NCI-H2196 treated with DMSO at 0.1 percent for 48 hours (cell line): ENCODE results near the gene IFTAP.
A peak's percentile ranks its signal among the peaks of the same experiment; 100 is the strongest.
"Not testable (repeated sequence)": the region's sequence is repeated elsewhere in the genome, so short reads cannot be mapped to it uniquely, and the experiment has no call there.

Experiments used
- DNase-seq: peaks from one replicate; lab custom pipeline; 2025; ENCODE audit not compliant: unreplicated experiment; lab: John Stamatoyannopoulos, UW

IFTAP gene, protein sequence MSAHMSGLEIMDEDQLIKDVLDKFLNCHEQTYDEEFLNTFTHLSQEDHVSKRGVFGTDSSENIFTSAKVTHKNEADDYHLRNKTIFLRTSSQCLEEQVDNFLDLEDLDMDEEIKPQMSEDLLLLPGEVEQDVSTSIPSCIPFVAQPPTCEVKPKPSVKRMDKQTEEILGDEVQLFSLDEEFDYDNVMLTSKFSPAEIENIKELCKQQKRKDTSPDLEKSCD

DNA sequence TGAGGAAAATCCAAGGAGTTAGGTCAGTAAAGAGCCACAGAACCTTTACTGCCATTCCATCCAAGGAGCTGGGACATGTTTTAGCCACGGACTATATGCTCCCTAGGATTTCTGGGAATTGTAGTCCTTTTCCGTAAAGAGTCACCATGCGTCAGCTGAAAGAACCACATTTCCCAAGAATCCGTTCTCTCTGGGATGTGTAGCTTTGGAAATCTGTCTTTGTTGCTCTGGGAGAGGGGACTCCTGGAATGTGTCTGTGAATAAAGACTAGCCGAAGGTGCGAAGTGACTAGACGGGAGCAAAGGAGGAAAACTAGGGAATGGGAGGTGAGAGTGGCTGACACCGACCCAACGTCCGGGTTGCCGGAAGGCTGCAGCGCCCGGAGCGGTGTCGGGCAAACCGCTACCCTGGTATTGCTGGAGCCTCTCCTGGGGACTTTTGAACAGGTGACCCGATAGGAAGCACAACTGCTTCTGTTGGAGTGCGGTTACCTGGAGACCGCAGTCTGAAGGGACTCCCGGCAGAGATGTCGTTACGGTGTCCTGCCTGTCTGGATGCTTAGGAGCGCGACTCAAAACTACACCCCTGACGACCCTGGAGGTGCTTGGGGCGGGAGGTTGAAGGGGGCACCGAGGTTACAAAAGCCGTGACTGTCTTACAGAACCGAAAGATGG, at the start of gene IFTAP:
Gene IFTAP, plus strand, starts transcription at position 187 of the 674 bp plus-strand sequence. CDS start 15,602 bp downstream, outside the sequence.
- DNase-seq: peak; percentile 79

DNA sequence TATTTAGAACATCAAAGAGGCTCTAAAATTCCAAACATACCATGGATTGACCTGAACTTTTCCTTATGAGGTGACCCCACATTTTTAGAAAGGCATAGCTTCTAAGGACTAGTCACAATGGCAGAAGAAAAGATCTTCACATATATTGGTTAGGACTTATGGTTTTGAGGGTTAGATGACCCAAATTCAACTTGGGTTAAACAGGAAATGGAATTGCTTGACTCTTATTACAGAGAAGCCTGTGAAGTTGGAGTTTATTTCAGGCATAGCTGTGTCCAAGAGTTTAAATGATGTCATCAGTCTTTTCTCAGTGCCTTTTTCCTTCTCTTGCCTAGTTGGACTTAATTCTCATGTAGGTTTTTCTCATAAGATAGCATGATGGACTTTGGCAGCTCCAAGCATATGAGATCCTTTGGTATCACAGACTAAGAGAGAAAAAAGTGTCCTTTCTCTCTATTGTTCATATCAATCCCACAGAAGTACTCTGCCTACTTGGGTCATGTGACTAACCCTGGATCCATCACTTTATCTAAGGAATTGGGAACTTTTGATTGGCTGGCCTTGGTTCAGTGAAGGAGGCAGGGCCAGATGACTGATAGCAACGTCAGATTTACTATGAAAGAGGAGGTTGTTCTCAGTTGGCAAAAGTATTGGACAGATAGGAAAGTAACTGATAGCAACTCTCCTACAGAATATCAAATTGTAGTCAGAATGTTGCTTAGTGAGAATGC, 43.8 kb upstream of the IFTAP start:
- DNase-seq: no peak

- DNase-seq: not testable (repeated sequence)
Measured at GRCh38 chr11:36557390-36557789, 36.9 kb upstream of the IFTAP start.

DNA sequence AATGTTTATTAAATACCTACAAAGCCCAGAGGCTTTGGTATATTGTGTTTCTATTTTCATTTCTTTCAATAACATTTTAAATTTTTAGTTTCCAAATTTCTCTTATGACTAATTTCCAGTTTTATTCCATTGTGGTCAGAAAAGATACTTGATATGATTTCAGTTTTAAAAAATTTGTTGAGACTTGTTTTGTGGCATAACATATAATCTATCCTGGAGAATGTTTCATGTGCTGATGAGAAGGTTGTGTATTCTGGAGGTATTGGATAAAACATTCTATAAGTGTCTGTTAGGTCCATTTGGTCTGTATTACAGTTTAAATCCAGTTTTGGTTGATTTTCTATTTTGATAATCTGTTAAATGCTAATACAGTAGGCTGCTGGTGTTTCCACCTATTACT, 36.3 kb upstream of the IFTAP start:
- no peak for DNase-seq

DNA sequence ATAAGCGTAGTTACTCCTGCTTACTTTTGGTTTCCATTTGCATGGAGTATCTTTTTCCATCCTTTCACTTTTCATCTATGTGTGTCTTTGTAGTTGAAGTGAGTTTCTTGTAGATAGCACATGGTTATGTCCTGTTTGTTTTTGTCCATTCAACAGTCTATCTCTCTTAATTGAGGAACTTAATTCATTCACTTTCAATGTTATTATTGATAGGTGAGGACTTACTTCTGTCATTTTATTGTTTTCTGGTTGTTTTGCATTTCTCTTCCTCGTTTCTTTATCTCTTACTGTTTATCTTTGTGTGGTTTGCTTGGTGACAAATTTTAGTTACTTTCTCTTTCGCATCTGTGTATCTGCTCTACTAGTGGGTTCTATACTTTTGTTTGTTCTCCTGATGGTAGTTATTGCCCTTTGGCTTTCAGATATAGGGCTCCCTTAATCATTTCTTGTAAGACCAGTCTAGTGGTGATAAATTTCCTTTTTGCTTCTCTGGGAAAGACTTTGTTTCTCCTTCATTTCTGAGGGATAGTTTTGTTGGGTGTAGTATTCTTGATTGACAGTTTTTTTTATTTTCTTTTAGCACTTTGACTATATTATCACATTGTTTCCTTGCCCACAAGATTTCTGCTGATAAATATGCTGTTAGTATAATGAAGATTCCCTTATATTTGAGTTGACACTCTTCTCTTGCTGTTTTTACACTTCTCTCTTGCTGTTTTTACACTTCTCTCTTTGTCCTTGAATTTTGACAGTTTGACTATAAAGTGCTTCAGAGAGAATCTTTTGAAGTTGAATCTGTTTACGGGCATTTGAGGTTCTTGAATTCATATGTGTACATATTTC, 35.5 kb upstream of the IFTAP start:
- no peak for DNase-seq

GRCh38 chr11:36564376-36565030, 29.8 kb upstream of the IFTAP start:
- DNase-seq: peak; percentile 32

- no peak for DNase-seq
Measured at GRCh38 chr11:36565031-36565610, 29.2 kb upstream of the IFTAP start.

- DNase-seq: no peak
Measured at GRCh38 chr11:36566407-36567053, 27.8 kb upstream of the IFTAP start.

GRCh38 chr11:36567694-36568093, 26.6 kb upstream of the IFTAP start, which contains the start of gene RAG1:
Gene RAG1 (plus strand): TSS chr11:36568007. CDS start chr11:36573305, 5,298 bp downstream.
- no peak for DNase-seq

- DNase-seq: no peak
Measured at GRCh38 chr11:36569095-36569494, 25.2 kb upstream of the IFTAP start.

GRCh38 chr11:36574486-36574885, 19.8 kb upstream of the IFTAP start:
- no peak for DNase-seq

GRCh38 chr11:36577373-36577772, 16.9 kb upstream of the IFTAP start:
- no peak for DNase-seq

- DNase-seq: no peak
Measured at GRCh38 chr11:36577859-36578258, 16.4 kb upstream of the IFTAP start.

DNA sequence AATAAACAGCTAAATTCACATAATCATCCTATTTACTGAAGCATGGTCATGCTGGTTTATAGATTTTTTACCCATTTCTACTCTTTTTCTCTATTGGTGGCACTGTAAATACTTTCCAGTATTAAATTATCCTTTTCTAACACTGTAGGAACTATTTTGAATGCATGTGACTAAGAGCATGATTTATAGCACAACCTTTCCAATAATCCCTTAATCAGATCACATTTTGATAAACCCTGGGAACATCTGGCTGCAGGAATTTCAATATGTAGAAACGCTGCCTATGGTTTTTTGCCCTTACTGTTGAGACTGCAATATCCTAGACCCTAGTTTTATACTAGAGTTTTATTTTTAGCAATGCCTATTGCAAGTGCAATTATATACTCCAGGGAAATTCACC, 15.8 kb upstream of the IFTAP start:
- no peak for DNase-seq

DNA sequence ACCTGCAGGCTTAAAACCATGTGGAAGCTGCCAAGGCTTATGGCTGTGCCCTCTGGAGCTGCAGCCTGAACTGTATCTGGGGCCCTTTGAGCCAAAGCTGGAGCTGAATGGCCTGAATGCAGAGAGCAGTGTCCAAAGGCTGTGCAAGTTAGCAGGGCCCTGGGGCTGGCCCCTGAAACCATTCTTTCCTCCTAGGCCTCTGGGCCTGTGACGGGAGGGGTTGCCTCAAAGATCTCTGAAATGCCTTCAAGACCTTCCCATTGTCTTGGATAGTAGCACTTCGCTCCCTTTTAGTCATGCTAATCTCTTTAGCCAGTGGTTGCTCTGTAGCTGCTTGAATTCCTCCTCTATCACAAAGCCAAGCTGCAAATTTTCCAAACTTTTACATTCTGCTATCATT, 12.8 kb upstream of the IFTAP start:
- no peak for DNase-seq

DNA sequence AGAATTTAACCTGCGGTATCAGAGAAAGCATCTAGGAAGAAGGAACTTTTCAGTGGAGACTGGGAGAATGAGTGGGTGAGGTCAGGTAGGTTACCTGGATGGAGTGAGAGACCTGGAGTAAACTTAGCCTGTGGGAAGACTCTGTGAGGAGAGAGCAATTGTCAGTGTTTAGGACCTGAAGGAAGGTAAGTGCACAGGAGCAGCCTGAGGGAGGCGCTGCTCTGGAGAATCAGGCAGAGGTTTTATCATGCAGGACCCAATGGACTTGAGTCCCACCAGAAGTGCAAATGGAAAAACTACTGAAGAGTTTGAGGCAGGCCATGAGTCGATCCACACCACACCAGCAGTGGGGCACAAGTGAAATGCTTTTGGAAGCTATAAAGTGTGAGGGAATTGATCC, 10.6 kb upstream of the IFTAP start:
- DNase-seq: no peak

DNA sequence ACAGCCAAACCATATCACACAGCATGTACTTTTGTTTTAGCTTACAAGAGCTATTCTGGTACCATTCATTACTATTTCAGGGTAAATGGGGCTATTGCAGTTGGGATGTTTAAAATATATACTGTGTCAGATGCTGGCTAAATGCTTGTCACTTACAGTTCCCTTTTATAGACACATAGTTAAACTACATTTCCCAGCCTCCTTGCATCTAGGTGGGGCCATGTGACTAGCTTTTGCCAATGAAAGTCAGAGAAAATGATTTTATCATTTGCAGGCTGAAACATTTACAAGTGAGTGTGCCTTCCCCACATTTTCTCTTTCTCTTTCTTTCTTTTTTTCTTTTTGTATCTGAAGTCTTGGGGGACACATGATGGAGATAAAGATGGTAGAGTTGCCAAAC, 7.8 kb upstream of the IFTAP start:
- DNase-seq: no peak

DNA sequence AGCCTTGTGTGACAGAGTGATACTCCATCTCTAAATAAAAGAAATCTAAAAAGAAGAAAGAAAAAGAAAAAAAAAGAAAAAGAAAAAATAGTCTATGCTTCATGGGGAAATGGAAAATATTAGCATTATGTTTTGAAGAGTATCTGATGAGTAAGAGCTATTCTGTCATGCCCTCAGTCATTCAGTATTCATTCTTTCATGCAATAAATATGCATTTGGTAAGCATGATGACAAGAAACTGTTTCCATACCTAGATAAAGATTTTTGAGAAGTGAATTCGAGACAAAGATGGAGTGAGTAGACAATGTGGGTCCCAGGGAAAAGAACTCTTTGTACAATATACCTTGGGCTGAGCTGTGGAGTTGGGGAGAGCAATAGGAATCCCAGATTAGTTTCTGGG, 6.2 kb upstream of the IFTAP start:
- DNase-seq: no peak

- DNase-seq: no peak
Measured at GRCh38 chr11:36590513-36590912, 3.8 kb upstream of the IFTAP start.

GRCh38 chr11:36591433-36591832, 2.9 kb upstream of the IFTAP start:
- no peak for DNase-seq
